Astrocyte (in vitro differentiated cells and primary cell): ENCODE data around the gene ME2. TPM values are rescaled to one million over a fixed set of nuclear protein-coding genes. Genes with fewer than 3 reads are reported as not detected.

Source experiments
- DNase-seq: peaks from one replicate; pipeline ENCODE4 v3.0.0-alpha.2; 2010; ENCODE audit warnings: low read depth
- FAIRE-seq: peaks from 2 replicates; lab custom pipeline; 2011; peaks lifted over from hg19 to GRCh38; lab: Jason Lieb, UNC
- H2AFZ ChIP-seq: 2 replicates; pipeline ENCODE4 v1.6.0; 2012; ENCODE audit warnings: low read depth, low read length, inconsistent platforms
- H3K27ac ChIP-seq: 2 replicates; pipeline ENCODE4 v1.5.1; 2011; ENCODE audit warnings: low read depth, low read length, inconsistent platforms
- H3K27me3 ChIP-seq: 2 replicates; pipeline ENCODE4 v1.6.0; 2011; ENCODE audit warnings: low read length, inconsistent platforms; ENCODE audit not compliant: insufficient read depth
- H3K36me3 ChIP-seq: 2 replicates; pipeline ENCODE4 v1.5.1; 2011; ENCODE audit warnings: low read length, inconsistent platforms; ENCODE audit not compliant: insufficient read depth
- H3K4me1 ChIP-seq: 2 replicates; pipeline ENCODE4 v1.5.1; 2011; ENCODE audit warnings: low read length, inconsistent platforms; ENCODE audit not compliant: insufficient read depth
- H3K4me2 ChIP-seq: 2 replicates; pipeline ENCODE4 v1.6.0; 2012; ENCODE audit warnings: low read length, inconsistent platforms
- H3K4me3 ChIP-seq: 2 replicates; pipeline ENCODE4 v1.5.1; 2011; ENCODE audit warnings: low read depth, mild to moderate bottlenecking, low read length, inconsistent platforms; ENCODE audit not compliant: insufficient read depth
- H3K79me2 ChIP-seq: 2 replicates; pipeline ENCODE4 v1.6.0; 2012; ENCODE audit warnings: mild to moderate bottlenecking, low read length, inconsistent platforms; ENCODE audit not compliant: insufficient read depth
- H3K9ac ChIP-seq: 2 replicates; pipeline ENCODE4 v1.6.0; 2012; ENCODE audit warnings: mild to moderate bottlenecking, low read length, inconsistent platforms
- H3K9me3 ChIP-seq: 2 replicates; pipeline ENCODE4 v1.5.1; 2012; ENCODE audit warnings: low read depth, mild to moderate bottlenecking, low read length, inconsistent platforms; ENCODE audit not compliant: insufficient read depth
- H4K20me1 ChIP-seq: 2 replicates; pipeline ENCODE4 v1.6.0; 2012; ENCODE audit warnings: low read length, inconsistent platforms; ENCODE audit not compliant: insufficient read depth
- H3K27ac Mint-ChIP-seq: one replicate; pipeline ENCODE4 v1.8.0; 2021; ENCODE audit warnings: mild to moderate bottlenecking, mixed read lengths; ENCODE audit not compliant: unreplicated experiment
- H3K27me3 Mint-ChIP-seq: one replicate; pipeline ENCODE4 v1.8.0; 2021; ENCODE audit warnings: low read depth, mixed read lengths; ENCODE audit not compliant: unreplicated experiment
- H3K36me3 Mint-ChIP-seq: one replicate; pipeline ENCODE4 v1.8.0; 2021; ENCODE audit warnings: low read depth, mixed read lengths; ENCODE audit not compliant: unreplicated experiment
- H3K4me1 Mint-ChIP-seq: one replicate; pipeline ENCODE4 v1.8.0; 2021; ENCODE audit warnings: low read depth, mixed read lengths; ENCODE audit not compliant: unreplicated experiment
- H3K4me3 Mint-ChIP-seq: one replicate; pipeline ENCODE4 v1.8.0; 2021; ENCODE audit warnings: mild to moderate bottlenecking, moderate library complexity, mixed read lengths; ENCODE audit not compliant: unreplicated experiment
- H3K9me3 Mint-ChIP-seq: one replicate; pipeline ENCODE4 v1.8.0; 2021; ENCODE audit warnings: mild to moderate bottlenecking, mixed read lengths; ENCODE audit not compliant: unreplicated experiment
- CTCF ChIP-seq: IDR thresholded peaks from 2 replicates; pipeline ENCODE4 v1.5.1; 2011; ENCODE audit warnings: low read depth, mild to moderate bottlenecking, inconsistent platforms, low read length, moderate library complexity; ENCODE audit not compliant: insufficient read depth
- EZH2 ChIP-seq: IDR thresholded peaks from 2 replicates; pipeline ENCODE4 v1.6.1; 2012; ENCODE audit warnings: mild to moderate bottlenecking, low read length, inconsistent platforms; ENCODE audit not compliant: insufficient read depth
- total RNA-seq: library from RNA; stranded (reverse); gene quantifications from 2 replicates; pipeline ENCODE4 v1.2.1, GENCODE V29; 2021

The ME2 gene
- total RNA-seq, 1 donor from 2014 or later: 44.0 TPM

- H3K9me3 Mint-ChIP-seq: no peaks in the 10 kb centered on the region
- H4K20me1 ChIP-seq: no peaks in the 10 kb centered on the region
- no peak overlapping the region for H3K27ac ChIP-seq
- FAIRE-seq: no peak
- H3K9me3 ChIP-seq: no peaks in the 10 kb centered on the region
- H3K4me3 Mint-ChIP-seq: no peak overlapping the region
- no peaks in the 10 kb centered on the region for H3K27me3 Mint-ChIP-seq
- H3K4me2 ChIP-seq: no peak overlapping the region
- TF ChIP-seq CTCF (no peak), EZH2 (no peak)
- H3K27me3 ChIP-seq: no peaks in the 10 kb centered on the region
- no peak overlapping the region for H2AFZ ChIP-seq
- no peaks in the 10 kb centered on the region for H3K36me3 Mint-ChIP-seq
- H3K4me1 ChIP-seq: no peaks in the 10 kb centered on the region
- H3K4me1 Mint-ChIP-seq: peaks cover 9% of the 10 kb centered on the region
- H3K36me3 ChIP-seq: no peaks in the 10 kb centered on the region
- no peaks in the 10 kb centered on the region for H3K79me2 ChIP-seq
- no peak overlapping the region for H3K4me3 ChIP-seq
- no peak overlapping the region for H3K9ac ChIP-seq
- DNase-seq: no peak
- no peak overlapping the region for H3K27ac Mint-ChIP-seq
These were observed 16.5 kb upstream of the ME2 start for GRCh38 chr18:50862401-50862800.

- no peaks in the 10 kb centered on the region for H4K20me1 ChIP-seq
- H3K79me2 ChIP-seq: no peaks in the 10 kb centered on the region
- no peaks in the 10 kb centered on the region for H3K9me3 ChIP-seq
- Mint-ChIP-seq H3K4me3 (no peak overlapping the region), H3K36me3 (no peaks in the 10 kb centered on the region), H3K4me1 (peaks cover 6% of the 10 kb centered on the region), H3K27ac (no peak overlapping the region), H3K27me3 (no peaks in the 10 kb centered on the region), H3K9me3 (no peaks in the 10 kb centered on the region)
- FAIRE-seq: no peak
- H3K4me2 ChIP-seq: no peak overlapping the region
- no peaks in the 10 kb centered on the region for H3K36me3 ChIP-seq
- DNase-seq: no peak
- H3K27me3 ChIP-seq: no peaks in the 10 kb centered on the region
- TF ChIP-seq EZH2 (no peak), CTCF (no peak)
- H3K27ac ChIP-seq: no peak overlapping the region
- no peaks in the 10 kb centered on the region for H3K4me1 ChIP-seq
- no peak overlapping the region for H2AFZ ChIP-seq
- no peak overlapping the region for H3K4me3 ChIP-seq
- no peak overlapping the region for H3K9ac ChIP-seq
These were observed 15.0 kb upstream of the ME2 start for GRCh38 chr18:50863840-50864375.

- H3K36me3 Mint-ChIP-seq: no peaks in the 10 kb centered on the region
- FAIRE-seq: no peak
- Histone ChIP-seq H3K27me3 (no peaks in the 10 kb centered on the region), H3K9ac (no peak overlapping the region), H4K20me1 (no peaks in the 10 kb centered on the region), H3K27ac (no peak overlapping the region), H3K4me2 (no peak overlapping the region), H3K79me2 (no peaks in the 10 kb centered on the region), H3K36me3 (no peaks in the 10 kb centered on the region), H3K4me3 (no peak overlapping the region), H3K9me3 (no peaks in the 10 kb centered on the region), H3K4me1 (peaks cover 6% of the 10 kb centered on the region), H2AFZ (no peak overlapping the region)
- H3K27me3 Mint-ChIP-seq: no peaks in the 10 kb centered on the region
- H3K4me3 Mint-ChIP-seq: no peak overlapping the region
- TF ChIP-seq EZH2 (no peak), CTCF (no peak)
- no peak overlapping the region for H3K27ac Mint-ChIP-seq
- no peaks in the 10 kb centered on the region for H3K9me3 Mint-ChIP-seq
- peaks cover 2% of the 10 kb centered on the region for H3K4me1 Mint-ChIP-seq
- DNase-seq: no peak
These were observed 12.2 kb upstream of the ME2 start for GRCh38 chr18:50866765-50867164.
